HG03575 (cell line): ENCODE data around the gene NRDE2.
"Not testable (repeated sequence)": the region's sequence is repeated elsewhere in the genome, so short reads cannot be mapped to it uniquely, and the experiment has no call there.

Experiments
- ATAC-seq: cut with Tn5 transposase; IDR thresholded peaks from one replicate; pipeline ENCODE4 v1.9.1; 2021; ENCODE audit not compliant: unreplicated experiment, insufficient number of reproducible peaks, low FRiP score; ENCODE audit errors: extremely low read depth

NRDE2 gene

DNA sequence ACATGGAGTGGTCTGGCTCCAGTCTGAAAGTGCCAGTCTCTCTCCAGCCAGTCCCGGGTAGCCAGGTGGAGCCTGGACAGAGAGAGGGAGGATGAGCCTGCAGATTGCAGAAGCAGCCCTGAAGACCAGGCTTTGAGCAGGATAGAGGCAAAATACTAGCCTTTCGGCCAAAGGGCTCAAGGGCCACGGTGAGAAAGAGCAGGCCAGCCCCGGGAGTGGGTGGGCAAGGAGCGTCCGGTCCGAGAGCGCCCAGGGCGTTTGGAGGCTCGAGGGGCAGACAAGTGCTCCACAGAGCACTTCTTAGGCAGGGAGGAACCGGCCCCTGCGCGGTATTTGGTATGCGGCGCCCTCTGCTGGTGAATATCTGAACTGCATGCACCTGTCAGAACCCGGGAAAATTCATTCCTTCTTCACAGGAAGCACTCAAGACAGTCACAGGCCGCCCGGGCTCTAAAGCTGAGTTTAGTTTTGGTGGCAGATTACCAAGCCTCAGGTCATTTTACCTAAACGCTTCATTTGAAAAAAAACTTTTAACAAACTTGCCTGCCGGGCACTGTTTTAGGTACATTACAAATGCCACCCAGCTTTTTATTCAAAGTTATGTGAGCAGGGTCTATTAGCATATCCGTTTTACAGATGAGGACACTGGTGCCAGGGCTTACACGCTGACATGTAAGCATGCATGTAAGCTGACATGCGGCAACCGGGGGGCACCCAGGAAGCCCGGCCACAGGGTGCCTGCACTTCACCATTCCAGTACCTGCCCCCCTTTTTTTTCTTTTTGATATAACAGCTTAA is 96.4 kb downstream of the NRDE2 start:
- no peak for ATAC-seq

GRCh38 chr14:90229942-90230341 is 101.8 kb downstream of the NRDE2 start:
- not testable (repeated sequence) for ATAC-seq

GRCh38 chr14:90228478-90228877 is 103.3 kb downstream of the NRDE2 start:
- ATAC-seq: no peak
